IMR-90 (cell line): ENCODE measurements around the gene GUCA1C. TPM values are rescaled to one million over a fixed set of nuclear protein-coding genes. Genes with fewer than 3 reads are reported as not detected.

ENCODE experiments used
- ATAC-seq: fragments of 200-7000 bp; cut with Tn5 transposase; 2 replicates; pipeline ENCODE4 v1.9.1; 2020; ENCODE audit warnings: low read depth, mild to moderate bottlenecking, moderate library complexity
- BruUV-seq: library from RNA; stranded (reverse); fragments of 400-500 nt; replicated peaks from 2 replicates; lab custom pipeline; 2021; lab: Mats Ljungman, UMichigan
- CTCF ChIA-PET: fragments of 300-600 bp; formaldehyde crosslinking; extraction: SDS; loops from one replicate; lab custom pipeline; 2021; ENCODE audit warnings: antibody characterized with exemption; lab: Yijun Ruan, JAX
- POLR2A ChIA-PET: fragments of 300-600 bp; sonication (Branson Sonifier 250); formaldehyde crosslinking; loops from one replicate; lab custom pipeline; 2022; ENCODE audit warnings: antibody characterized with exemption; ENCODE audit not compliant: unreplicated experiment; lab: Charles Lee
- DNase-seq: peaks from one replicate; pipeline ENCODE4 v3.0.0; 2013
- H2AFZ ChIP-seq: replicated peaks from 2 replicates; pipeline ENCODE3; 2013; ENCODE audit warnings: low read length, mild to moderate bottlenecking; ENCODE audit not compliant: poor library complexity
- H2AK5ac ChIP-seq: 2 replicates; pipeline ENCODE4 v1.6.1; 2013; ENCODE audit warnings: low read depth, low read length, inconsistent platforms
- H2AK9ac ChIP-seq: replicated peaks from 2 replicates; pipeline ENCODE3; 2013; ENCODE audit warnings: mild to moderate bottlenecking, low read depth, low read length, moderate library complexity; ENCODE audit not compliant: poor library complexity
- H2BK120ac ChIP-seq: 2 replicates; pipeline ENCODE4 v1.6.1; 2013; ENCODE audit warnings: low read depth, low read length, inconsistent platforms
- H2BK15ac ChIP-seq: 3 replicates; pipeline ENCODE4 v1.6.1; 2013; ENCODE audit warnings: low read depth, low read length, inconsistent platforms
- H2BK20ac ChIP-seq: 2 replicates; pipeline ENCODE4 v1.6.1; 2013; ENCODE audit warnings: low read depth, mild to moderate bottlenecking, inconsistent platforms, low read length, moderate library complexity
- H2BK5ac ChIP-seq: 2 replicates; pipeline ENCODE4 v1.6.1; 2013; ENCODE audit warnings: mild to moderate bottlenecking, low read depth, low read length, inconsistent platforms; ENCODE audit not compliant: poor library complexity, severe bottlenecking
- H3K14ac ChIP-seq: replicated peaks from 2 replicates; pipeline ENCODE4 v1.6.1; 2013; ENCODE audit warnings: low read depth, low read length, inconsistent platforms
- H3K18ac ChIP-seq: 2 replicates; pipeline ENCODE4 v1.6.1; 2013; ENCODE audit warnings: low read depth, low read length, control low read depth
- H3K23ac ChIP-seq: 2 replicates; pipeline ENCODE4 v1.6.1; 2013; ENCODE audit warnings: low read depth, low read length, inconsistent platforms
- H3K27ac ChIP-seq: 2 replicates; pipeline ENCODE4 v1.5.1; 2013; ENCODE audit warnings: mild to moderate bottlenecking, control low read depth, low read length; ENCODE audit not compliant: insufficient read depth
- H3K27me3 ChIP-seq: 2 replicates; pipeline ENCODE4 v1.6.1; 2013; ENCODE audit warnings: low read length; ENCODE audit not compliant: control insufficient read depth, insufficient read depth
- H3K36me3 ChIP-seq: 2 replicates; pipeline ENCODE4 v1.6.1; 2013; ENCODE audit warnings: low read length, mixed read lengths; ENCODE audit not compliant: control insufficient read depth, insufficient read depth
- H3K4ac ChIP-seq: 2 replicates; pipeline ENCODE4 v1.6.1; 2013; ENCODE audit warnings: low read depth, low read length, inconsistent platforms
- H3K4me1 ChIP-seq: 2 replicates; pipeline ENCODE4 v1.6.1; 2013; ENCODE audit warnings: low read length, mixed read lengths; ENCODE audit not compliant: control insufficient read depth, insufficient read depth
- H3K4me2 ChIP-seq: 2 replicates; pipeline ENCODE4 v1.6.1; 2013; ENCODE audit warnings: low read depth, mild to moderate bottlenecking, control low read depth, low read length, moderate library complexity
- H3K4me3 ChIP-seq: 2 replicates; pipeline ENCODE4 v1.5.1; 2013; ENCODE audit warnings: low read depth, mild to moderate bottlenecking, control low read depth, low read length, moderate library complexity; ENCODE audit not compliant: insufficient read depth
- H3K56ac ChIP-seq: 2 replicates; pipeline ENCODE4 v1.6.1; 2013; ENCODE audit warnings: low read length, inconsistent platforms; ENCODE audit not compliant: insufficient read depth; ENCODE audit errors: extremely low read depth
- H3K79me1 ChIP-seq, 2 experiments: 2 replicates each; pipeline ENCODE4 v1.6.1; 2013; ENCODE audit warnings: low read length in 2 of 2, inconsistent platforms in 1 of 2, low read depth in 1 of 2
- H3K9ac ChIP-seq: 2 replicates; pipeline ENCODE4 v1.6.1; 2013; ENCODE audit warnings: low read depth, low read length, control low read depth
- H3K9me1 ChIP-seq: 2 replicates; pipeline ENCODE4 v1.6.1; 2013; ENCODE audit warnings: low read length, inconsistent platforms; ENCODE audit not compliant: insufficient read depth
- H3K9me3 ChIP-seq: 2 replicates; pipeline ENCODE4 v1.6.1; 2013; ENCODE audit warnings: low read length; ENCODE audit not compliant: control insufficient read depth, insufficient read depth
- H4K20me1 ChIP-seq: 2 replicates; pipeline ENCODE4 v1.6.1; 2013; ENCODE audit warnings: low read length, inconsistent platforms; ENCODE audit not compliant: insufficient read depth
- H4K5ac ChIP-seq: 2 replicates; pipeline ENCODE4 v1.6.1; 2013; ENCODE audit warnings: mild to moderate bottlenecking, low read depth, low read length, control low read depth
- H4K8ac ChIP-seq, 2 experiments: 2 replicates each; pipeline ENCODE4 v1.6.1; 2013; ENCODE audit warnings: low read depth in 2 of 2, low read length in 2 of 2, control low read depth in 1 of 2, inconsistent platforms in 1 of 2
- H4K91ac ChIP-seq: 2 replicates; pipeline ENCODE4 v1.6.1; 2013; ENCODE audit warnings: low read depth, low read length, inconsistent platforms; ENCODE audit not compliant: insufficient read depth
- BHLHE40 ChIP-seq: fragments of 150-350 bp; IDR thresholded peaks from 2 replicates; pipeline ENCODE4 v1.6.1; 2016; ENCODE audit warnings: mild to moderate bottlenecking, low read depth, low read length
- CEBPB ChIP-seq: IDR thresholded peaks from 2 replicates; pipeline ENCODE4 v1.6.1; 2012; ENCODE audit warnings: low read depth, low read length, improper control_type of control experiment
- CHD1 ChIP-seq: IDR thresholded peaks from 2 replicates; pipeline ENCODE4 v1.6.1; 2012; ENCODE audit warnings: low read depth, low read length, improper control_type of control experiment
- POLR2A ChIP-seq: IDR thresholded peaks from 2 replicates; pipeline ENCODE4 v1.6.1; 2012; ENCODE audit warnings: mild to moderate bottlenecking, low read depth, low read length
- RAD21 ChIP-seq: IDR thresholded peaks from 2 replicates; pipeline ENCODE4 v1.6.1; 2012; ENCODE audit warnings: low read length, improper control_type of control experiment
- RFX5 ChIP-seq: IDR thresholded peaks from 2 replicates; pipeline ENCODE4 v1.8.0; 2012; ENCODE audit warnings: low read depth, mild to moderate bottlenecking, low read length, moderate library complexity
- SMC3 ChIP-seq: fragments of 150-350 bp; IDR thresholded peaks from 2 replicates; pipeline ENCODE4 v1.6.1; 2016; ENCODE audit warnings: low read depth, mild to moderate bottlenecking, antibody characterized with exemption, low read length, moderate library complexity
- WGBS, 2 experiments: methylation state at CpG; one replicate each; pipeline versions ENCODE4 v1.1.5 to v1.1.7; 2013; ENCODE audit warnings: missing lambda C conversion rate in 2 of 2; ENCODE audit not compliant: insufficient read length in 1 of 2; ENCODE audit errors: extremely low coverage in 2 of 2; 5-methylcytosine and 5-hydroxymethylcytosine counted together
- dilution Hi-C: fragments of 300-500 bp; cut with HindIII; formaldehyde crosslinking; loops from one replicate; pipeline ENCODE4 v1.14.3; 2018; ENCODE audit warnings: low sequenced_read_pairs; ENCODE audit not compliant: unreplicated experiment
- in situ Hi-C: fragments of 300-500 bp; cut with MboI; formaldehyde crosslinking; loops from 3 replicates; pipeline ENCODE4 v1.14.3; 2019; ENCODE audit warnings: low sequenced_read_pairs, inconsistent platforms, mixed read lengths
- intact Hi-C: fragments of 100-400 bp; cut with micrococcal nuclease; formaldehyde crosslinking; loops from 2 replicates; pipeline ENCODE4 v1.10.0; 2022
- polyA plus RNA-seq, 3 experiments: library from polyadenylated mRNA; depleted of rRNA; stranded (reverse); fragments of >200 nt; gene quantifications; 2 replicates each; pipeline ENCODE4 v1.2.3, GENCODE V29; 2012; ENCODE audit warnings: low replicate concordance in 1 of 3
- total RNA-seq: library from RNA; depleted of rRNA; stranded (reverse); fragments of >200 nt; gene quantifications from 2 replicates; pipeline ENCODE4 v1.2.3, GENCODE V29; 2012

Gene GUCA1C
- total and polyA plus RNA-seq, 2 of the 4 experiments (the other 2 are of a cell fraction) = not detected

- in situ Hi-C loops = no loop called here
- Histone ChIP-seq H3K79me1 (no peaks in the 10 kb centered on the region), H3K18ac (no peak overlapping the region), H3K14ac (no peak overlapping the region), H3K27me3 (no peaks in the 10 kb centered on the region), H2BK20ac (no peak overlapping the region), H2BK120ac (no peak overlapping the region), H3K9me1 (no peaks in the 10 kb centered on the region), H3K56ac (no peak overlapping the region), H4K20me1 (no peaks in the 10 kb centered on the region), H2AFZ (no peak overlapping the region), H3K23ac (no peak overlapping the region), H3K36me3 (no peaks in the 10 kb centered on the region), H3K9ac (no peak overlapping the region), H2BK5ac (no peak overlapping the region), H4K91ac (no peak overlapping the region), H2BK15ac (no peak overlapping the region), H3K9me3 (no peaks in the 10 kb centered on the region), H4K5ac (no peak overlapping the region), H3K4me3 (no peak overlapping the region), H2AK9ac (no peak overlapping the region), H3K27ac (no peak overlapping the region), H2AK5ac (no peak overlapping the region), H3K4me2 (no peak overlapping the region), H3K4me1 (no peaks in the 10 kb centered on the region), H3K4ac (no peak overlapping the region), H4K8ac (no peak overlapping the region)
- dilution Hi-C loops = no loop called here
- BruUV-seq = no TSS peak
- TF ChIP-seq RAD21 = no peak
- no peak for TF ChIP-seq BHLHE40
- TF ChIP-seq CEBPB = no peak
- no peak for TF ChIP-seq RFX5
- TF ChIP-seq SMC3 = no peak
- TF ChIP-seq CHD1 = no peak
- TF ChIP-seq POLR2A = no peak
- CTCF ChIA-PET = no interaction called here
- WGBS, 2 experiments = 53% methylated on average over 2 of the region's 7 CpGs; no CpG with 5 or more reads in 1 of the 2 experiments
- ATAC-seq (no peak), DNase-seq (no peak)
- intact Hi-C loops = no loop called here
- POLR2A ChIA-PET = no interaction called here
Measured at GRCh38 chr3:108951820-108952501, 1.7 kb downstream of the GUCA1C start.
